Measurements from ENCODE around the gene TPCN2.

- TF ChIP-seq POLR2A (IDR thresholded peaks at IDR 0.05) (no peak), CTCF (IDR thresholded peaks at IDR 0.05) (no peak)
Observed at GRCh38 chr11:69152733-69153421, 104.1 kb downstream of the TPCN2 start.
